Measurements from ENCODE around the gene COBL. TPM values are rescaled to one million over a fixed set of nuclear protein-coding genes. Genes with fewer than 3 reads are reported as not detected.

COBL gene
- total and polyA plus RNA-seq, 2 of the 8 experiments (the other 6 are each of a cell fraction or from before 2014, with no cell fraction given) = 13.8 to 40.4 TPM

GRCh38 chr7:51126813-51127617 is 189.6 kb downstream of the COBL start:
- H3K18ac ChIP-seq (ENCODE audit: extremely low read depth, low read length) = no peak overlapping the region
- H3K23me2 ChIP-seq (ENCODE audit: low read depth, low read length) = 0 out of 2 replicates have a peak, but pooled peaks cover under 1% of the 10 kb centered on the region
- no peaks in the 10 kb centered on the region for H3K9me3 ChIP-seq (ENCODE audit: insufficient read depth in 2 of 2, low read depth in 1 of 2, low read length in 1 of 2)
- no peaks in the 10 kb centered on the region; the same call in 1 of the 2 replicates for H3K79me1 ChIP-seq (ENCODE audit: low read depth, low read length)
- FAIRE-seq (no peak), DNase-seq (ENCODE audit: low read depth in 1 of 2, low spot score in 2 of 2) (peak in 1 of 2 experiments; percentile 31)
- WGBS, 2 experiments (ENCODE audit: extremely low coverage in 1 of 2, insufficient coverage in 1 of 2, insufficient read length in 1 of 2, insufficient replicate concordance in 2 of 2, low coverage in 1 of 2, low lambda C conversion rate in 2 of 2, missing lambda C conversion rate in 1 of 2) = 91% methylated on average over 19 of the region's 19 CpGs; no CpG with 5 or more reads in 1 of the 2 experiments
- no peak overlapping the region for H4K8ac ChIP-seq (ENCODE audit: extremely low read depth, insufficient read depth, low read length)
- no peak overlapping the region for H3K9ac ChIP-seq (replicated peaks in 1 of 4; ENCODE audit: extremely low read depth in 1 of 4, low read depth in 3 of 4, low read length in 3 of 4)
- no peak overlapping the region for H2AFZ ChIP-seq (ENCODE audit: low read length)
- no peaks in the 10 kb centered on the region for H3K79me2 ChIP-seq (ENCODE audit: control insufficient read depth in 1 of 2, insufficient read depth in 2 of 2, low read length in 2 of 2)
- H3K14ac ChIP-seq (ENCODE audit: insufficient read length) = no peak overlapping the region
- no peak for TF ChIP-seq SRF (IDR thresholded peaks at IDR 0.05; ENCODE audit: low read depth, low read length)
- no peak for TF ChIP-seq POLR2AphosphoS5 (IDR thresholded peaks at IDR 0.05; ENCODE audit: low read depth, low read length)
- no peak for TF ChIP-seq SIRT6 (IDR thresholded peaks at IDR 0.05; ENCODE audit: low read length)
- TF ChIP-seq TBP (IDR thresholded peaks at IDR 0.05; ENCODE audit: low read depth, low read length) = no peak
- TF ChIP-seq JUN (IDR thresholded peaks at IDR 0.05; ENCODE audit: low read depth, low read length) = no peak
- no peak for TF ChIP-seq ASH2L (IDR thresholded peaks at IDR 0.05; ENCODE audit: low read length)
- TF ChIP-seq NANOG (IDR thresholded peaks at IDR 0.05; ENCODE audit: insufficient read depth, low read depth, low read length, poor library complexity, severe bottlenecking) = no peak
- TF ChIP-seq RXRA (IDR thresholded peaks at IDR 0.05; ENCODE audit: insufficient read depth, low read depth, low read length) = no peak
- no peak overlapping the region for H2BK12ac ChIP-seq (ENCODE audit: low read depth, low read length)
- H3K36me3 ChIP-seq (ENCODE audit: control insufficient read depth in 2 of 4, insufficient read depth in 4 of 4, low read length in 3 of 4) = no peaks in the 10 kb centered on the region; a peak in 1 of 8 replicates
- H4K91ac ChIP-seq (replicated peaks; ENCODE audit: insufficient read length, low read length) = no peak overlapping the region
- H3K27ac ChIP-seq (ENCODE audit: low read depth, low read length) = no peak overlapping the region
- ChIA-PET CTCF (ENCODE audit: partially characterized antibody) (interaction anchor here (1.0 to 2.6 kb wide), 3 partner anchors 9 to 126 kb away, joined by 3 to 19 read pairs (median 4); no protein-coding TSS in a partner anchor), POLR2A (ENCODE audit: partially characterized antibody) (no interaction called here)
- H4K20me1 ChIP-seq (replicated peaks in 1 of 2; ENCODE audit: control insufficient read depth in 1 of 2, insufficient read depth in 2 of 2, low read length in 2 of 2) = no peaks in the 10 kb centered on the region
- no peaks in the 10 kb centered on the region for H3K4me1 ChIP-seq (replicated peaks in 1 of 4; ENCODE audit: control insufficient read depth in 3 of 4, insufficient read depth in 4 of 4, low read length in 3 of 4)
- no peak overlapping the region for H2BK20ac ChIP-seq (ENCODE audit: low read length)
- H2BK15ac ChIP-seq (ENCODE audit: low read length) = no peak overlapping the region
- no peak overlapping the region for H2AK5ac ChIP-seq (ENCODE audit: low read depth, low read length)
- H3K56ac ChIP-seq (replicated peaks; ENCODE audit: insufficient read length, low read depth, low read length) = no peak overlapping the region
- H3K4me3 ChIP-seq (ENCODE audit: extremely low read depth in 1 of 4, insufficient read depth in 2 of 4, low read depth in 3 of 4, low read length in 4 of 4) = no peak overlapping the region
- no peak overlapping the region for H2BK5ac ChIP-seq (ENCODE audit: low read depth, low read length)
- H3K23ac ChIP-seq (ENCODE audit: insufficient read length) = no peak overlapping the region
- no peaks in the 10 kb centered on the region for H3K27me3 ChIP-seq (replicated peaks in 1 of 4; ENCODE audit: control insufficient read depth in 3 of 4, extremely low read depth in 1 of 4, insufficient read depth in 3 of 4, low read length in 3 of 4)
- H3K4me2 ChIP-seq (ENCODE audit: insufficient read depth in 1 of 2, low read depth in 2 of 2, low read length in 2 of 2) = no peak overlapping the region
- H4K5ac ChIP-seq (ENCODE audit: insufficient read length, low read depth, low read length) = no peak overlapping the region
- H2BK120ac ChIP-seq (replicated peaks; ENCODE audit: low read depth, low read length) = no peak overlapping the region
- H3K4ac ChIP-seq (replicated peaks; ENCODE audit: insufficient read length, low read depth, low read length) = no peak overlapping the region
